GM21390 (cell line): ENCODE measurements around the gene PACRG.

Source experiments
- ATAC-seq: cut with Tn5 transposase; IDR thresholded peaks from one replicate; pipeline ENCODE4 v1.9.1; 2021; ENCODE audit not compliant: unreplicated experiment

The PACRG gene

GRCh38 chr6:163324688-163325389, 597.1 kb downstream of the PACRG start:
- ATAC-seq = no peak

GRCh38 chr6:163325390-163325784, 597.6 kb downstream of the PACRG start:
- no peak for ATAC-seq

- no peak for ATAC-seq
Observed at GRCh38 chr6:163327165-163327880, 599.5 kb downstream of the PACRG start.

- ATAC-seq = no peak
Observed at GRCh38 chr6:163327921-163328320, 600.1 kb downstream of the PACRG start.

GRCh38 chr6:163328411-163328810, 600.6 kb downstream of the PACRG start:
- no peak for ATAC-seq

- no peak for ATAC-seq
Observed at GRCh38 chr6:163329991-163330390, 602.2 kb downstream of the PACRG start.

DNA sequence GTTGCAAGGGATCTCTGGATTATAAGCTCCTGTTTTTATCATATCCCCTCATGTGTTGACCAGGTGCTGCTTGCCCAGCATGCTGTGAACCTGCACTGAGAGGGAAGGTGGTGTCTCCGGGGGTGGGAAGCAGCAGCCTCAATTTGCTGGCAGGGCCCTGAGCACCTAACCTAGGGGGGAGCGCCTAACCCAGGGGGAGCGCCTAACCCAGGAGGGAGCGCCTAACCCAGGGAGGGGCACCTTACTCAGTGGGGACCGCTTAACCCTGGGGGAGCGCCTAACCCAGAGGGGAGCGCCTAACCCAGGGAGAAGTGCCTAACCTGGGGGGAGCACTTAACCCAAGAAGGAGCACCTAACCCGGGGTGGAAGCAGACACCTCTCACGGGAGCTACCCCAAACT, 603.5 kb downstream of the PACRG start:
- no peak for ATAC-seq

DNA sequence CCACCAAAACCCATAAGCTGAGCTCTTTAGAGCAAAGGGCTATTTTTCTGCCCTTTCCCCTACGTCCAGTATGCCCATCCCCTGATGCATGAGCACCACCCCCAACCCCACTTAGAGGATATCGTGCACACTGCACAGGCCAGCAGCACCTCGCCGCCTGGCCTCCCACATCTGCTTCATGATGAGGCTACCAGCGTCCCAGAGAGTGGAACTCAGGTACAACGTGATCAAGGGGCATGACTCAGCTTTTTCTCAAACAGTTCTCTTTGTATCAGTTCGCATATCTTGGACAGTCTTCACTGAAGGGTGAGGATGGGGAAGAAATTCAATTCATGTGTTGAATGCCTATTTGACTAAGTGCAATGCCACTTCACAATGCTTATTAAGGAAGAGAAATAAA, 604.8 kb downstream of the PACRG start:
- ATAC-seq = no peak

GRCh38 chr6:163333038-163333437, 605.3 kb downstream of the PACRG start:
- no peak for ATAC-seq

- no peak for ATAC-seq
Observed at GRCh38 chr6:163333701-163334663, 606.2 kb downstream of the PACRG start.

- ATAC-seq = no peak
Observed at GRCh38 chr6:163335056-163335455, 607.3 kb downstream of the PACRG start.

- ATAC-seq = no peak
Observed at GRCh38 chr6:163335671-163336545, 608.1 kb downstream of the PACRG start.

DNA sequence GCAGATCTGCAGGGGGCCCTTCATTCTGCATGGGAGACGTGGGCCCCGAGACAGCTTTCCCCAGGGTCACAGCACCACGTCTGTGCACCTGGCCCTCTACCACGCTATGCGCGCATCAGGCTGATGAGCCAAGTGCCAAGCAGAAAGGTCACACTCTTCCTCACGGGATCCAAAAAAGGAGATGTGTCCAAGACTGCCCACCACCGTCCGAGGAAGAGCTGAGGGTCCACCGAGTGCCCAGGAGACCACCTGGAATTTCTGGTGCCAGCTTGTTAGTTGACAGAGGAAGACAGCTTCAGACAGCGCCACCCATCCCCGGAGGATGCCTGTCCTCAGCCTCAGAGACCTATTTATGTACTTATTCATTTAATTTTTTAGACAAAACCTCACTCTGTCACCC, 609.2 kb downstream of the PACRG start:
- no peak for ATAC-seq

DNA sequence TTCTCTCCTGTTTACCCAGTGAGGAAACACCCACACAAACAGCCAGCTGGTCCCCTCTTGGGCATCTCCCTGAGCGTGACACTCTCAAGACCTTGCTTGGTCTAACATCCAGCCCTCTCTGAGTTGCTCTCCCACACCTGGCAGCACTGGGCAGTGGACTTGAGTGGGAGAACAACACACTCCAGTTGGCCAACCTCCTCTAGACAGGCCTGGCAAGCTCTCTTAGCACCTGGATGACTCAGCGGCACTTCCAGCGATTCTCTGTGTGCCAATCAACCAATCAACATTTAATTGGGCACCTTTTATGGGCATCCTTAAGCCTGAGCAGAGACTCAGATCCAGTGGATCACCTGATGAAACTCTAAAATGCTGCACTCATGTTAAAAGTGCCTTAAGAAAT, 610.2 kb downstream of the PACRG start:
- ATAC-seq = no peak

GRCh38 chr6:163338671-163339405, 611.1 kb downstream of the PACRG start:
- ATAC-seq = no peak

DNA sequence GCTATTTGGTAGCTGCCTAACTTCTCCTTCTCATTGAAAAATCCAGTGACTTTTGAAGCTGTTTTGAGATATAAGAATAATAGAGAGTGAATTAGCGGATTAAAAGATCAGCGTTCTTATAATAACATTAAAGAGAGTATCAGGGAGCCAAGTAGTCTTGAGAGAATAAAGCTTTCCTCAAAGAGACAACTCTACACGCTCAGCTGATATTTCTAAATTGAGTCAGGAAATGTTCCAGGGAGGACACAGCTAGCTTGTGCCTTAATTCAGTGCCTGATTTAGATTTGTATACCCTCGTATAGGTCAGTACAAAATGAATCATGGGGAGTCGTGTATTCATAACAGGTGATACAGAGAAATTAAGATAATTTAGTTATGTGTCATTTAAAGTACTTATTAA, 611.7 kb downstream of the PACRG start:
- ATAC-seq = no peak

GRCh38 chr6:163340201-163340887, 612.6 kb downstream of the PACRG start:
- ATAC-seq = no peak

DNA sequence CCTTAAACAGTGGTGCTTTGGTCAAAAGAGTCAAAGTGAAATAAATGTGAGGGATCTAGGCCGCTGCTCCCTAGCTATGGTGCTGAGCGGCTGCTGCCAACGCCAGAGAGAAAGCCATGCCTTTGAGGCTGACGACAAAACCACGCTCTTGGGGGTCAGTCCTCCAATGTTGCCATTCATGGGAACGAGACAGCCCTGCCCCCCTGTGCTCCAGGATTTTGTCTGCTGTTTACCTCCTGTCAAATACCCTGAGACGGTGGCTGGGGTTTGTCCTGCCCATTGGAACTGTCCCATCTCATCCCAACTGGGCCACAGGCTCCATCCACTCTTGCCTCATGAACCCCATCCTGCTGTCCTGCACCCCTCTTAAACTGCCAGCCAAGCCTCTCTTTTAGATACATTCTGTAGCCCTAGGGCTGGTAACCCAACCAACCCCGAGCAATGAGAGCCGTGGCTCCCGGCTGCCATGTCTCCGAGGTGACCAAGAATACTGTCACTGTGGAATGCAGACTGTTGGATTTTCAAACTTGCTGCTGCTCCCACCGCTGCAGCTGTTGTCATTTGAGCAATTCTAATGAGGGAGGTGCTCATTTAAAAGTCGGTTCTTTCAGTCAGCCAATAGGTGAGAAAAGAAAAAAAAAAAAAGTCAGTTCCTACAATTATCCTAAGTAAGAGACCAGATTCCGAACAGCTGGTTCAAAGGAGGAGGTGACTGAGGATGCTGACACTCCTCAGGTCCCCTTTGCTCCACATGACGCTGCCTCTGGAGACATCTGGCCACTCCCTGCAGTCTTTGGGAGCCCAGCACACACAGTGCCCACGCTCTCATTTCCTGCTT, 613.7 kb downstream of the PACRG start:
- ATAC-seq = no peak
